KG1 (cell line): ENCODE data around the gene MPI.
A peak's percentile ranks its signal among the peaks of the same experiment; 100 is the strongest.
"Not testable (repeated sequence)": the region's sequence is repeated elsewhere in the genome, so short reads cannot be mapped to it uniquely, and the experiment has no call there.

Source experiments
- DNase-seq: peaks from one replicate; lab custom pipeline; 2025; lab: John Stamatoyannopoulos, UW

MPI gene

GRCh38 chr15:74891469-74891868 lies 1.6 kb downstream of the MPI start:
- no peak for DNase-seq

GRCh38 chr15:74892313-74892712 lies 2.5 kb downstream of the MPI start:
- DNase-seq: no peak

GRCh38 chr15:74892931-74893330 lies 3.1 kb downstream of the MPI start:
- DNase-seq: no peak

GRCh38 chr15:74893627-74894026 lies 3.8 kb downstream of the MPI start:
- DNase-seq: no peak

GRCh38 chr15:74894383-74894782 lies 4.5 kb downstream of the MPI start:
- not testable (repeated sequence) for DNase-seq

GRCh38 chr15:74895830-74896229 lies 6.0 kb downstream of the MPI start:
- DNase-seq: no peak

GRCh38 chr15:74896316-74896715 lies 6.5 kb downstream of the MPI start:
- no peak for DNase-seq

- no peak for DNase-seq
Measured at GRCh38 chr15:74897300-74897701, 7.5 kb downstream of the MPI start.

- DNase-seq: peak; percentile 51
Measured at GRCh38 chr15:74901612-74902063, 11.8 kb downstream of the MPI start.

- DNase-seq: no peak
Measured at GRCh38 chr15:74902295-74903075, 12.6 kb downstream of the MPI start.

- no peak for DNase-seq
Measured at GRCh38 chr15:74903676-74904075, 13.8 kb downstream of the MPI start.

- DNase-seq: no peak
Measured at GRCh38 chr15:74904190-74904805, 14.5 kb downstream of the MPI start.

- DNase-seq: no peak
Measured at GRCh38 chr15:74906067-74906449, 16.2 kb downstream of the MPI start.

GRCh38 chr15:74906450-74907162 lies 16.8 kb downstream of the MPI start, which contains the start of gene FAM219B:
Gene FAM219B (minus strand): TSS chr15:74906851. CDS start chr15:74906800, 51 bp downstream.
- DNase-seq: peak; percentile 86

- DNase-seq: no peak
Measured at GRCh38 chr15:74907163-74907870, 17.5 kb downstream of the MPI start.

- DNase-seq: no peak
Measured at GRCh38 chr15:74908635-74909034, 18.8 kb downstream of the MPI start.

GRCh38 chr15:74913041-74913440 lies 23.2 kb downstream of the MPI start:
- DNase-seq: no peak

GRCh38 chr15:74913799-74914198 lies 24.0 kb downstream of the MPI start:
- not testable (repeated sequence) for DNase-seq

GRCh38 chr15:74917676-74918075 lies 27.8 kb downstream of the MPI start:
- no peak for DNase-seq

- DNase-seq: no peak
Measured at GRCh38 chr15:74920456-74920855, 30.6 kb downstream of the MPI start.

- DNase-seq: no peak
Measured at GRCh38 chr15:74924525-74924924, 34.7 kb downstream of the MPI start.

GRCh38 chr15:74928771-74929198 lies 38.9 kb downstream of the MPI start:
- no peak for DNase-seq
